Measurements from ENCODE around the gene SP5.
"Not testable (repeated sequence)": the region's sequence is repeated elsewhere in the genome, so short reads cannot be mapped to it uniquely, and the experiment has no call there.

SP5 gene

DNA sequence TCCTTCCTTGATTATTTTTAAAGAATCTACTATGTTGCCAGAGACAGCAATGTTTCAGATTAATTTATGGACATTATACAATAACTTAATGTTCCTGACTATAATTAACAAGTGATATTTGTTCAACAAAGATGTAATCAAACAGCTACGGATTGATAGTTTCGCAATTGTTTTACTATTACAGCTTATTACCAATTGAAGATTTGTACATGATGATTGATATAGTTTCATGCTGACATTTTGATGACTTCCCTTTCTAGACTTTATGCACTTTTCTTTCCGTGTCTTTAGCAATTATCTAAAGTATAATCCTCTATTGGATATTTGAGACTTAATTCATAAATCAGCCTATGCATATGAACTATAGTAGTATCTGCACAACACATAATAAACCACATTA lies 6.5 kb downstream of the SP5 start:
- CTCF ChIA-PET, result no interaction called here
- TF ChIP-seq, protein P1, sequence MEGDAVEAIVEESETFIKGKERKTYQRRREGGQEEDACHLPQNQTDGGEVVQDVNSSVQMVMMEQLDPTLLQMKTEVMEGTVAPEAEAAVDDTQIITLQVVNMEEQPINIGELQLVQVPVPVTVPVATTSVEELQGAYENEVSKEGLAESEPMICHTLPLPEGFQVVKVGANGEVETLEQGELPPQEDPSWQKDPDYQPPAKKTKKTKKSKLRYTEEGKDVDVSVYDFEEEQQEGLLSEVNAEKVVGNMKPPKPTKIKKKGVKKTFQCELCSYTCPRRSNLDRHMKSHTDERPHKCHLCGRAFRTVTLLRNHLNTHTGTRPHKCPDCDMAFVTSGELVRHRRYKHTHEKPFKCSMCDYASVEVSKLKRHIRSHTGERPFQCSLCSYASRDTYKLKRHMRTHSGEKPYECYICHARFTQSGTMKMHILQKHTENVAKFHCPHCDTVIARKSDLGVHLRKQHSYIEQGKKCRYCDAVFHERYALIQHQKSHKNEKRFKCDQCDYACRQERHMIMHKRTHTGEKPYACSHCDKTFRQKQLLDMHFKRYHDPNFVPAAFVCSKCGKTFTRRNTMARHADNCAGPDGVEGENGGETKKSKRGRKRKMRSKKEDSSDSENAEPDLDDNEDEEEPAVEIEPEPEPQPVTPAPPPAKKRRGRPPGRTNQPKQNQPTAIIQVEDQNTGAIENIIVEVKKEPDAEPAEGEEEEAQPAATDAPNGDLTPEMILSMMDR (IDR thresholded peaks at IDR 0.05; ENCODE audit: control extremely low read depth, extremely low read depth, low read depth, missing control alignments), result no peak
- no peak for DNase-seq (ENCODE audit: extremely low spot score)
- POLR2A ChIA-PET, result no interaction called here

DNA sequence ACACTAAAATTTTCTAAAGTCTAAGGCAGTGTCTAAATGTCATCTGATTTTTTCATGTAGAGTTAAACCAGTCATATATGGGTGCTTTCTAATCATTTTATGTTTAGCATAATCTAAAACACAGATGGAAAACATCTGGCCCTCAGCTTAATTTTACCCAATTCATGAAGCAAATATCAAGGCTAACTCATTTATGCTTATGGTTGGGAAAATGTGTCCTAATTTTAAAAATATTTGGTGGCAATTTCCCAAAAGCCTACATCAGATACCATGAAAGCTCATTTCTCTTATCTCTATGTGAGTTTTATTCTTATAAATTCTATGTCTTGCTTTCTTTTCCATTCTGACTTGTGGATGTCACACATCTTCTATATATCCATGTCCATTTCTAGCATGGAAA lies 7.2 kb downstream of the SP5 start:
- POLR2A ChIA-PET, result no interaction called here
- no peak for DNase-seq (ENCODE audit: extremely low spot score)
- CTCF ChIA-PET, result no interaction called here
- TF ChIP-seq, protein P1 (IDR thresholded peaks at IDR 0.05; ENCODE audit: control extremely low read depth, extremely low read depth, low read depth, missing control alignments), result no peak

DNA sequence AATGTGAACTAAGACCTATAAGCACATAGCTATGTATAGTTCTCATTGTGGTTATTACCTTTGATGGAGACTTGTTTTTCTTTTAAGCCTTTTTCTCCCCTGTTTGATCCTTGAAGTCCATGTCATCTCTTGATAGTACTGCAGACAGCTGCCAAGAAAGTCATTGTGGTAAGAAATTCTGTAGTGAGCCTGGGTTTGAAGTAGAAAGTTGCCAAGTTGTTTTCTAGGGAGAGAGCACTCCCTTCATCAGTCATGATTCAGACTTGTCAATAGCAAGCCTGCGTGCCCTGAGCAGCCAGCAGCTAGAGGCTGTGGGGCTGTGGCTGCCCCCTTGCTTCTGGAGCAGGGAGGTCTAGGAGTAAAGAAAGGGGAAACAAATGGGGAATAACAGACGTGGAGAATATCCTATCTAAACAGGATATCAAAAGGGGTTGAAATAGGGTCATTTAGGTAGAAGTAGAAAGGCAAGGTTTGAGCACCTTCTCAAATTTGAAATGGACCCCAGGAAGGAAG lies 8.4 kb downstream of the SP5 start:
- TF ChIP-seq, protein P1 (IDR thresholded peaks at IDR 0.05; ENCODE audit: control extremely low read depth, extremely low read depth, low read depth, missing control alignments), result no peak
- DNase-seq (ENCODE audit: extremely low spot score), result no peak
- CTCF ChIA-PET, result interaction anchor here (1.3 kb wide), 2 partner anchors 12 to 314 kb away, joined by 3 to 4 read pairs; no protein-coding TSS in a partner anchor
- POLR2A ChIA-PET, result no interaction called here

DNA sequence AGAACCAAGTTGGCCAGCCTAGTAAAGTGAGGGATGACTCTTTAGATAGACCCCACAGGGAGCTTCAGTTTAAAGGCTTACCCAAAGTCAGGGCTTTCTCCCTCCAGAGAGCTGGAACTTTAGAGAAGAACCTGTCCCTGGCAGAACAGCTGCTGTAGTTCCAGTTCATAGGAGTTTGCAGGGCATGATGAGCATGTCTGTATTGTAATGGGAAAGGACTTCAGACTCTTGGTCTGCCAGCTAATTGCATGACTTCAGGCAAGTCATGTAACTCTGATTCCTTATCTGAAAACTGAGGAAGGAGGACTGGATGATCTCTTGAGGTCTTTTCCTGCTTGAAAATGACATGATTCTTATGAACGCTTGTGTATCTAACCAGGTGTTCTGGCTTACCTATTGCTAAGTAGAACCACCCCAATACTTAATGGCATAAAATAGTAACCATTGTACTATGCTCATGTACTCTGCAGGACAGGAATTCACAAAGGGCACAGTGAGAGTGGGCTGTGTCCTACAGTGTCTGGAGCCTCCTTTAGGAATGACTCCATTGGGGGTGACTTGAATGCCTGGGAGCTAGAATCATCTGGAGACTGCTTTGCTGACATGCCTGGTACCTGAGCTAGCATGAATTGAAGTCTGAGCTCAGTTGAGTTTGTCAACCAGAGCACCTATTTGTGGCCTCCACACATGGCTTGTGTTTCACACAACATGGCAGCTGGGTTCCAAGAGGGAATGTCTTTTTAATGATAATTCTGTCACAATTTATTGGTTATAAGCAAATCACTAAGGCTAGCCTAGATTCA lies 18.9 kb downstream of the SP5 start:
- ChIA-PET POLR2A (no interaction called here), CTCF (no interaction called here)
- no peak for DNase-seq (ENCODE audit: extremely low spot score)
- TF ChIP-seq, protein P1 (IDR thresholded peaks at IDR 0.05; ENCODE audit: control extremely low read depth, extremely low read depth, low read depth, missing control alignments), result no peak

DNA sequence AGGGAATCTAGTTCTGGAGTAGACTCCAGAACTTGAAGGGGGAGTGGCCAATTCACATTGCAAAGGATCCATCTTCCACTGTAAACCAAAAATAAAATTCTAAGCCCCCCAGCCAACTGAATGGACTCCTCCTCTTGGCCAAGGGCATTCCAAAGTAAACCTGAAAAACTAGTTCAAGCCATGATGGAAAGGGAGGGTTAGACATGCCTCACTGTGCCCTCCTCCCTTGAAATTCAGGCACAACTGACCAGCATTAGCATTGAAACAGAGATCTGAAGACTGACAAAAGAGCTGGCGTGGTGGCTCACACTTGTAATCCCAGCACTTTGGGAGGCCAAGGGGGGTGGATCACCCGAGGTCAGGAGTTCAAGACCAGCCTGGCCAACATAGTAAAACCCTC lies 19.5 kb downstream of the SP5 start:
- DNase-seq (ENCODE audit: extremely low spot score); POLR2A ChIA-PET; CTCF ChIA-PET: not testable (repeated sequence)

DNA sequence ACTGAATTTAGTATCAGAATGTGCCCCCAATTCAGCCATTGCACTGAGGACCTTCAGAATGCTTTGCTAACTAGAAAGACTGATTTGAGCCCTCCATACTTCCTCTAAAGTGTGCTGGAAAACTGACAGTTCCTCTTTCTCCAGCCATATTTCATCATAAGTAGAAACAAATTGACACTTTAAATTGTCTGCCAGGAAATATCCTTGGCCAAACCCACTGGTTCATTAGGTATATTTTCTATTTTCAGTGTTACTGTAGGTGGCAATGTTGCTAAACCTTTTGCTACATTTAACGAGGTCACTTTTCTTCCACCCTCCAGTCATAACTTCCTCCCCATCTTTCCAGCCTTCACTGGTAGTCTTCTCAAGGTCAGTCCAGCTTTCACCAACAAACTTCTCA lies 21.5 kb downstream of the SP5 start:
- TF ChIP-seq, protein P1 (IDR thresholded peaks at IDR 0.05; ENCODE audit: control extremely low read depth, extremely low read depth, low read depth, missing control alignments), result no peak
- DNase-seq (ENCODE audit: extremely low spot score), result no peak
- ChIA-PET CTCF (interaction anchor here (1.3 kb wide), 1 partner anchor 10 kb away, joined by 4 read pairs; no protein-coding TSS in a partner anchor), POLR2A (no interaction called here)

DNA sequence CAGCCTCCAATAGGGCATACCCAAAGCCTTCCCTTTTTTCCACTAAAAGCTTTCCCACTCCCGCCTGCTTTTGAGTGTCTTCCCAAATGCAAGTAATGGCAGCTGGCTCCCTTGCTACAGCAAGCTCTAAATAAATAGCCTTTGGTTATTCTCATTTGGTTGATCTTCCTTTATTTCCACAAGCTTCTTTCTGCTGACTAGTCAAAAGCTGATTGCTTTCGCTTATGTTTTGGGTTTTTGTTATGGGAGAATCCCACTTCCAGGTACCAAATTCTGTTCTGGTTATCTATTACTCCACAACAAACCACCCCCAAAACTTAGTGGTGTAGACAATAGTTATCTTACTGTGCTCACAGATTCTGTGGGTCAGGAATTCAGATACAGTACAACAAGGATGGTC lies 22.3 kb downstream of the SP5 start:
- TF ChIP-seq, protein P1 (IDR thresholded peaks at IDR 0.05; ENCODE audit: control extremely low read depth, extremely low read depth, low read depth, missing control alignments), result no peak
- ChIA-PET POLR2A (no interaction called here), CTCF (interaction anchor here (1.3 kb wide), 1 partner anchor 11 kb away, joined by 4 read pairs; no protein-coding TSS in a partner anchor)
- DNase-seq (ENCODE audit: extremely low spot score), result no peak

Data from GM10248 (cell line).